NCI-H2081 (cell line): ENCODE data around the gene CATSPER3.

Source experiments
- DNase-seq, 2 experiments: peaks; one replicate each; lab custom pipeline; 2025; lab: John Stamatoyannopoulos, UW

CATSPER3 gene

DNA sequence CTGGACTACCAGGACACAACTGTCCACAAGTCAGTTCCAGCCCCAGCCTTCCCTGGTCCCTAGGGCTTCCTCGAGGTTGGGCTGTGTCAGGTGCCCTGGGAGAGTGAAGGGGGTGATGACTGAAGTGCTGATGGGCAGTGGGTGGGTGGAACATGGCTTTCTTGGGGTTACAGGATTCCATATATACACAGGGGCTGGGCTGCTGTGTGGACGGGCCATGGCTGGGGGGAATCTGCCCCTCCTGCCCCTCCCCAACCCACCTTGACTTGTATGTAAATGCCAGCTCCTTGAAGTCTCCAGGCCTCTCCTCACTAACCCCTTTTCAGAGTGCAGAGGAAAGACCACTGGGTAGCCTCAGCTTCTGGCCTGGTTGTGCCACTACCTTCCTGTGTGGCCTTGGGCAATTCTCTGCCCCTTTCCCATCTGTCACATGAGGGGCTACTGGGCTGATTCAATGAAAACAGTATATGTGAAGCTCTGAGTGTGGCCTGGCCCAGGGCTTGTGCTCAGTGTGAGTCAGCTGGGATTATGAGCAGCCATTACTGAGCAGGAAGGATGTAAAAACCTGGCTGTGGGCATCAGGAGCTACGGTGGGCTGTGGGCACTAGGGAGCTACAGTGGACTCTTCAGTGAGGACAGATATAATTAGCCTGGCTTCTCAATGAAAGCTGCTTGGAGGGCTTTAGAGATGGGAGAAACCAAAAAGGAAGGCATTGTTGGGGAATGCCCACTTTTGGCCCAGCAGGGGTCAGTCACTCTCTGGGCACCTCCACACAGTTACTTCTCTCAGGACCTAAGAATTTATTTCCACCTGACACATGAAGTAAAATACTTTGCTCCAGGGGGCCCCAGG, 43.0 kb downstream of the CATSPER3 start:
- DNase-seq: no peak

DNA sequence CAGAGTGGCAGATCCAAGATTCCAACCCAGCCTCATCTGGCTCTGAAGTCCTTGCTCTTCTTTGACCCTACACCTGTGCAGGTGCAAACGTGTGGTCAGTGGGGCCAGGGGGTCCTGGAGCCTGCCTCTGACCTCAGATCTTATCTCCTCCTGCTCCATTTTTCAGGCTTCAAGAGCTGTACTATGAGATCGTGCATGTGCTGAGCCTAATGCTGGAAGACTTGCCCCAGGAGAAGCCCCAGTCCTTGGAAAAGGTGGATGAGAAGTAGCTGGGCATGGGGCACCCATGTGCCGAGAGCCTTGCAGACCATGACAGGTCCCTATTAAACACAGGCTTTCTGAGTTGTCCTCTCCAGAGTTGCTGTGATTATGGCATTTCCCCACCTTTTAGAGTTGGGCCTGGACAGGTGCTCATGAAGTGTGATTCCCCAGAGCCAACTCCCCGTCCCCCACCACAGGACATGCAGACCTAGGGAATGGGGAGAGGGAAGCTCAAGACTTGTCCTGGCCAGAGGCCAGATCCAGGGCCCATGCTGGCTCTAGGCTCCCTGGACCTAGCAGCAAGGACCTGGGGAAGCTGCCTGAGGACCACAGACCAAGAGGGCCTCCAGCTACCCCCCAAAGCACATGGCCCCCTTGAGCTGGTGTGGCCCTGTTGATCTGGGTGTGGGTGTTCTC, 43.8 kb downstream of the CATSPER3 start:
- no peak for DNase-seq

DNA sequence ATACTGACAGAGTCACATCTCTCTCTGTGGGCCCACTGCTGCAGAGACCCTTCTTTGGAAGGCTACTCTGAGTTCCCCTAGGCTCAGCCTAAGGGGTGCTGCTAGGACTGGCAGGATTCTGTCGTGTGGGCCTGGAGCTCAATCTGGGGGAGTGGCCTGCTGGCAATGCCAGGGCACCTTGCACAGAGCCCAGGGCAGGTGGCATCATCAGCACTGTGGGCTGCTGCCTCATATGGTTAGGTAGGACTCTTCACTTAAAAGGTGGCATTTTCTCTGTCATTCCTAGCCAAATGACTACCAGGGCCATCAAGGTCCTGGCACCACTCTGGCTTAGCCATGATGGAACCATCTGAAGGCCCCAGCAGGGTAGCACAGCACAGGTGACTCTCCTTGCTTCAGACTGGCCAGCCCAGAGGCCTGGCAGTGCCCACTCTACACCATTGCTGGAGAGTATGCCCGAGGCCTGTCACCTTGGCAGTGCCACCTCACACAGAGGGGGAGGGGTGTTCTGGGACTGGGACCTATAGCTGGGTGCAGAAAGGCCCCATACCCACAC, 44.4 kb downstream of the CATSPER3 start:
- no peak for DNase-seq

DNA sequence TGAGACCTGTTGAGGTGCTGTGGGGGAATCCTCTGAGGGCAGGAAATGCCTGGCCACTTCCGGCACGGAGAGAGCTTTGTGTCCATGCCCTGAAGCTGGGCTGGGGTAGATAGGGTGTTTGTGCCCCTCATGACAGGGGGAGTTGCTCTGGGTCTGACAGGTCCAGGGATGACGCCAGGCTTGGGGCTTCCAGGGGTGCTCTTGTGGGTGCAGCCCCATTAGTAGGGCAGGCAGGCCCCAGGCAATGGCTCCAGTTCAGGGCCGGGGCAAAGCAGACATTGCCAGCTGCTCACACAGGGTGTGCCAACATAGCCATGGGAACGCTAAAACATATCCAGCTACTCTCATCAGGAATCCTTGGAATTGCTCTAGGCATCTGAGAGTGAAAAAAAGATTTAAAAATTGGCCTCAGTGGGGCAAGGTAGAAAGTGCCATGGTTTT, 45.3 kb downstream of the CATSPER3 start:
- no peak for DNase-seq

DNA sequence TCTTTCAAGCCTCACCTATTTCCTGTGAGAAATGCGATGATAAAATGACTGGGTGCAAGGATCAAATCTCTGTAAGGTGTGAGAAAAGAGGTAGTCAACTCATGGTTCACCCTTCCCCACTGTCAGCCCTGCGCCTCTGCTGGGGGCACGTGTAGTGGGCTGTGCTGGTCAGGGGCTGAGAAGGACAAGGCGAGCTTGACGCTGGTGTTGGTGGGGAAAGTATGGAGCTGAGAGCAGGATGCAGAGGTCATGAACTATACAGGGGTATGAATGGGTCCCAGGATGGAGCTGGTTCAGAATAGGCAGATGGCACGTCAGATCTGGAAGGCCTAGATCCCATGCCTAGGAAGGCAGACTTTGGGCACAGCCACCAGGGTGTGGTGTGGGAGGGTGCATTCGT, 45.7 kb downstream of the CATSPER3 start:
- DNase-seq: no peak

DNA sequence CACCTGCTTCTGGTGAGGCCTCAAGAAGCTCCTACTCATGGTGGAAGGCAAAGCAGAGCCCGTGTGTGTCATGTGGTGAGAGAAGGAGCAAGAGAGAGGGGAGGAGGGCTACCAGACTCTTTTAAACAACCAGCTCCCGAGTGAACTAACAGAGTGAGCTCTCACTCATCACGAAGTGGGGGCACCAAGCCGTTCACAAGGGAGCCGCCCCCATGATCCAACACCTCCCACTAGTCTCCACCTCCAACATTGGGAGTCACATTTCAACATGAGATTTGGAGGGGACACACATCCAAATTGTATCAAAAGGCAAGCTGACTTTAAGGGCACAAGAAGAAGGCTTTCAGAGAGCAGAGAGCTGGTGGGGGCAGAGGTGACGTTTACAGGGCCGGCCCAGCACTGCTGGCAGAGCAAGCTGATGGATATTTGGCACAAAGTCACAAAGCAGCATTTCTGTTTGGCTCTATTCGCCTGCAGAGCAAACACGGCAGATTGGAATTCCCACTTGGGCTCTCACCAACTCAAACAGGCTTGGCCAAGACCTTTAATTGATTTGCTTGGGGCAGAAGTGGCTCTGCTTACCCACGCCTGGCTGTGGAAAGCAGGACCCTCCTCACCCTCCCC, 46.4 kb downstream of the CATSPER3 start:
- DNase-seq: peak in 1 of 2 experiments; percentile 20

DNA sequence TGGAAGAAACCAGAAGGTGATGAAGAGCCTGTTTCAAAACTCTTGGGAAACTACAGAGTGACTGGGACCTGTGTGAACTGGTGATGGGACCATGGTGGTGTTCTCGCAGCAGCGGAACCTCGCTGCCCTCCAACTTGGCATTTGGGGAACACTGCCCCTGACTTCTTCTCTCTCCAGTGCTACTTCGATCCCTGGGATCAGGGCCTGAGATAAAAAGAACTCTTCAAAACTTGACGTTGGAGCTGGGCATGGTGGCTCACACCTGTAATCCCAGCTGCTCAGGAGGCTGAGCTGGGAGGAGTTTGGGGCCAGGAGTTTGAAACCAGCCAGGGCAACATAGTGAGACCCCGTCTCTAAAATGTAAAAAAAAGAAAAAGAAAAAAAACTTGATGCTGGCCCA, 48.2 kb downstream of the CATSPER3 start:
- no peak for DNase-seq

DNA sequence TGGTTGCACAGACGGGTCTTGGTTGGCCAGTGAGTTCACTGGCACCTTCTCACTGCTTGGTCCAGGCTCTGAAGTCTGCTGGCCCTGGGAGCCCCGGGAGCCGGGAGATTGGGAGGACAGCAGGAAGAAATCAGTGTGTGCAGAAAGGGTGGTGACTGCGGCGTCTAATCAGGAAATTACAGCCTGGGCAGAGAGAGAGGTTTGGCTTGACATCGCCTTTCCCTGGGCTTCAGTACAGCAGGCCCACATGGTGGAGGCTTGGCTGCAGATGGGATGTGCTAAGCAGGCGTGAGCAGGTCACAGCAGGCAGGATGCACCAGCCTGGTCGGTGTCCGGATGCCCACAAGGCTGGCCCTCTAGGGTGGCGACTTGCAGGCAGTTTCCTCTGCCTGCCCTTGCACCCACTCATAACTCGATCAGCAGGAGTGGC, 49.2 kb downstream of the CATSPER3 start:
- DNase-seq: no peak

DNA sequence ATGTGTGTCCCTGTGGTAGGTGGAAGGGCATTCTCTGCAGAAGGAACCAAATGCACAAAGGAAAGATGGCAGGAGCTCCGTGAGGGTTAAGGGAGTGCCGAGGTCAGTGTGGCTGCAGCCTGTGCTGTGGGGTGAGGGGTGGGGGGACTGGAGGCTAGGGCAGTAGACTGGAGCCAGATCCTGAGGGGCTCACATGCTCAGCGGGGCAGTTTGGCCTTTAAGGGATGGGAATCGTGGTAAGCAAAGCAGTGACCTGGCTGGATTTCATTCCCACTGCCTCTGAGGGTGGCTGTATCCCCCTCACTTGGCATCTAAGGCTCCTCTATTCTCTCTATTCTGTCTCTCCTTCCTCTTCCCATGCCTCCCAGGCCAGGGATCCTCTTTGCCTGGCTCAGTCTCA, 50.8 kb downstream of the CATSPER3 start:
- DNase-seq: no peak

DNA sequence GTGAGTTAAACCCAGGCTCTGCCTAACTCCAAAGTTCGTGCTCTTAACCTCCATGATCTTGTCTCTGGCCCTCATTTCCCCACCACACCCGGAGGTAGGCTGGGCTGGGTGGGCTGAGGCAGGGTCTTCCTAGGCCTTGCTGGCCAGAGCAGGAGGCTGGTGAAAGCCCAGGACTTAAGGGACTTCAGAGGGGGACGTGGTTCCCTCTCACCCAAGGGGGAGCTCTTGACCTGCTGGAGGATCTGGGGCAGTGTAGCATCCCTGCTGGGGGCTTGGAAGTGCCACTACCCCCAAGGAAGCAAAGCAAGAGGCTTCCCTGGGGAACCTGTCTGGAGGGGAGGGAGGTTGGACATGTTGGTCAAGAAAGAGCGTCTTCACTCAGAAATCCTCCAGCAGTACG, 51.6 kb downstream of the CATSPER3 start:
- no peak for DNase-seq

DNA sequence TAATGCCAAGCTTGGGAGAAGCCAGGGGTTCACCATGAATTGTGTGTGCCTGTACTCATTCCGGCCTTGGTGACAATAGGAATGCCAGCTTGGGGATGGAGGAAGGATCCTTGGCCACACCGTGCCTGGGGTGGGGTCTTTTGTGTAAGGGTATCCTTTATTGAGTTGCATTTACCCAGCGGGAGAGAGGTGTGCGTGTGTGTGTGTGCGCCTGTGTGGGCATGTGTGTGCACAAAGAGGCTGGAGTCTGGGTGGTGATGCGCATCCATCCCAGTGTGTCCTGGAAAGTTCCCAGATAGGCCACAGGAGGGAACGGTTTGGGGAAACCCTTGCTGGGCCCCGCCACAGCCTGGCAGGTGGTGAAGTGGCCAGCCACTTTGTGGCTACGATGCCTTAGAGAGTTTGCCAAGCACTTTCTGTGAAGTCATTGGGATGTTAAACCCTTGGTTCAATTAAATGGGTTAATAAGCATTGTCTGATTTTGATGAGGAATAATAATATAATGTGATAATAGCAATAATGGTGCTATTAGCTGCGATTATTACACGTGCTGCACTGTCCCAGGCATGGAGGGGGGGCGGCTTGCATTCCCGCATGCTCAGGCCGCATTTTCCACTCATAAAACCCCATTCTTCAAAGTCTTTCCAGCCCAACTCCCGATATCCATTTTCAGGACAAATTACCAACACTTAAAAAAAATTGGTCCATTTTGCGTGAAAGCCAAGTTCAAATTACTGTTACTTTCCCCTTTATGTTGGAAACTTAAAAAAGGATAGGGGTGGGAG, 52.6 kb downstream of the CATSPER3 start:
- DNase-seq: no peak

DNA sequence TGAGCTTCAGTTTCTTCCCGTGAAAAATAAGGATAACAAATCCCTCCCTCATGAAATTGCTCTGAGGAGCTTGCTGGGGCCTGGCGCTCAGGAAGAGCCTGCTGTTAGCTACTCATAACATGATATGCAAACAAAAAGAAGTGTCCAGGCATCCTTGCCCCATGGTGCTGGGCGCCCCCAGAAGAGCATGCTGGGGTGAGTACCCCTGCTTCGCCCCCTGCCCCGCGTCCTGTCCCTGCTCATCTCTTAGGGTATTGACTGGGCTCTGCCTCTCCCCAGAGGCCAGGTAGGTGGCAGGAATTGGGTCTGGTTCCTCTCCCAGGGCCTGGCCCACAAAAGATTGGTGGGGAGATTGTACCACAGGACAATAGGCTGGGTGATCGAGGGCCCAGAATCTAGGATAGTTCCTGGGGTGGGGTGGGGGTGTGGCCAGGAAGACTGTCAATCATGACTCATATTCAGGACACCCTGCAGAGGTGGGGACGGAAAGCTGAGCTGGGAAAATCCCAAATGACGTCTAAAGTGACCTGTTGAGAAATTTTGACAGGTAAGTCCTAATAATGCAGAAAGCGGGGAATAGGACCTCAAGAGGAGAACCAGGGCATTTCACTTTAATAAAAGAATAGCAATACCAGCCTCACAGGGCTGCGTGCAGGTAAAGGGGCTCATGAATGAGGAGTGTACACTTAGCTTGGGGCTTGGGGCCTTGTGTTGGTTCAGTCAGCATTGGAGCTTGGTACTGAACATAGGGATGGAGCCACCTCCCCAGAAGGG, 57.4 kb downstream of the CATSPER3 start:
- DNase-seq: no peak

DNA sequence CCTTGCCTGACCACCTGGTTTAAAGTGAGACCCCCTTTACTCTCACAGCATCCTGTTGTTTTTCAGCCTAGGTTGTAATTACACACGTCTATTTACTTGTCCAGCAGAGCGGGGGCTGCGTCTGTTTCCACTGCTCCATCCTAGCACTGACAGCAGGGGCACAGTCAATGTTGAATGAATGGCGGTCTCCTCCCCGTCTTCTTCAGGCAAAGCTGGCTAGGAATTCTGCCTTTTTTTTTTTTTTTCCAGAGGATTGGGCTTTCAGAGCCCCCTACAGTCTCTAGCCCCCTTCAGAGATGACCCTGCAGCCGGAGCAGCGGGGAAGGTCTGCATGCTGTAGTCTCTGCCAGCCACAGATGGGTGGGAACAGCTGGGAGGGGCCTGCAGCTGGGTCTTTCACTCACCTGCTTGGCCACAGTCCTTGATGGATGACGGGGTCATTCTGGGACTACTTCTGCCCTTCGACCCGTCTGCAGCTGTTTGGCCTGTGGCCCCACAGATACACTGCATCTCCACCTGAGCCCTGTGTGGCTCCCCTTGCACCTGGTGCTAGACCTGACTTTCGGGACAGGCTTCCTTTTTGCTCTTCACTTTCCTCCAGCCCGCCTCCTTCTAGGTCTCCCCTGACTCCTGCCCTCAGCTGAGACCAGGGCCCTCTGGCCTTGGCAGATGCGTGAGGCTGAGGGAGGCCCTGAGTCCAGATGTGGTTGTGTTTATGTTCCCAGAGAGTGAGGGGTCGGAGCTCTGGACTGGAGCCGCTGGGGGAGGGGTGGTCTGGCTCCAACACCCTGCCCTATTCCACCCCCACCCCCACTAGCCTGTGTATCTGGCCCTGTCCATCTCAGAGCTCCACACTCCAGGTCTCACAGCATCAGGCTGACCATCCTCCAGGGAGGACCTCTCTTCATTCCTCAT, 58.3 kb downstream of the CATSPER3 start:
- no peak for DNase-seq

DNA sequence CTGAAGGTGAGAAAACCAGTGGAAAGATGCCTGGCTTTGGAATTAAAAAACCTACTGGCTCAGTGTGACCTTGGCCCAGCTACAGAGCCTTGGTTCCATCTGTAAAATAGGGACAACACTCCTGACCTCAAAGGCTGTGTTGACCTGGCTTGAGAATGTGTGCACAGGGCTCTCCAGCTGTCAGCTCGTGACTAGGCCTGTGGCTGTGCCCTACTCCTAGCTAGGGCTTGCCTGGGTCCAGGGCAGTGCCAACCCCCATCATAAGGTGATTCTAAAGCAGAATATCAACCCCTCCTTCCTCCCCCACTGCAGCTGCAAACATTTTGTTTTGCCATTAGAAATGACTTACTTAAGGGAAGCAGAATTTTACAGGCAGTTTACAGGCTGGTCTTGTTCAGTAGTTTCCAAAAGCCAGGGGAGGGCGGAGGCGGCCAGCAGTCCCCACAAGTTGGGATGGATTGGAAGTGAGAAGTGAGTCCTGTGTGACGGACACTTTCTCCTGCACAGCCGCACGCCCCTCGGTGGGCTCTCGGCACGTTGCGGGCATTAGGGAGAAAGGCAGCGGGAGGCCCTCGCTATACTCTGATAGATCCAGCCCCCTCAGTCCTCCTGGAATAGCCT, 59.0 kb downstream of the CATSPER3 start:
- no peak for DNase-seq

DNA sequence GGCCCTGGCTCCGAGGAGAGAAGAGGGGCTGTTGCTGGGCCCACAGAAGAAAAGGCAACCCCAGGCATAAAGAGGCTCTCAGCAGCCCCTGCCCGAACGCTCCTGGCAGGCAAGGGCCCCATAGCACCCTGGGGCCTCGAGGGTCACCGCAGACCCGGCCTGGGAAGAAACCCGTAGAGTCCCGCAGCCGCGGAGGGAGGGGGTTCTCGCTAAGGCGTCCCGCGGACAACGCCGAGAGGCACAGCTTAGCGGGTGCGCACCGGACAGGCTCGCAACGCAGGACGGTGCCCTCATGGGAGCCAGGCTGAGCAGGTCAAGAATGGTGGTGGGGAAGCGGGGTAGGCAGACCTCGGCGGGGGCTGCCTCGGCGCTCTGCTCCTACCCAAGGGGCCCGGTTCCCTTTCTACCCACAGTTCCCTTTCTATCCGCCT, 59.6 kb downstream of the CATSPER3 start:
- no peak for DNase-seq

DNA sequence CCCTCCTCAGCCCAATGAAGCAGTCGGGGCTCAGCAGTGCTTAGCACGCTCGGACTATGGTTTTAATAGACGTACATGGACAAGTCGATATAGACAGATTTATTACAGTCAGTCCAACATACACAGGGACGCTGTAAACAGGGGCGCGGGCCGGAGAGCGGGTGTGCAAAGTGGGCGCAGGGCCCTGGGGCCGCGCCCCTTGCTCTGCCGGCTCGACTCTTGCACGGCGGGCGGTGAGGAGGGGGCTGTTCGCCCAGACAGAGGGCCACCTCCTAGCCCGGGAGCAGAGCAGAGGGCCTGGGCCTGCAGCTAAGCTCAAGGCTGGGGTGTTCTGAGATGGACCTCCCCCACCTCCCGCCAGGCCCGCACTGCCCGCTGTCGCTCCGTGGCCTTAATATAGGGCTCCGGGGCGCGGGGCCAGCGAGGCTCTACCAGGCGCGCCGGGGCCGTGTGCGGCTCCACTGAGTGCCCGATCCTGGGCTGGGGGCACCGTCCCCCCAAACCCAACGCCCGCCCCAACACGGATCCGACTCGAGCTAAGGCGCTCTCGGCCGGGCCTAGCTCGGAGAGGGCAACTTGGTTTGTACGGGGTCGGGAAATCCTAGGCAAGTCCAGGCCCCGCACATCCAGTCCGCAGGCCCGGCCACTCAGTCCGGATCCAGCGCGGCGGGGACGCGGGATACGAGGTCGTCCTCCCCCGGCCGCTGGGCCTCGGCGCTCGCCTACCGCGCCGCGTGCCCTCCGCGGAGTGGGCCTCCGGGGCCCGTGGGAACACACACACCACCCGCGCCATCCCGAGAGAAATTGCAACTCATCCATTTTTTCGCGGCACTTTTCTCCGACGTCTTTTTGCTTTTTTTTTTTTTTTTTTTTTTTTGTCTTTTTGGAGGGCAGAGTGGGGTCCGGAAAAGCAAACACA, 60.2 kb downstream of the CATSPER3 start:
- DNase-seq: no peak

DNA sequence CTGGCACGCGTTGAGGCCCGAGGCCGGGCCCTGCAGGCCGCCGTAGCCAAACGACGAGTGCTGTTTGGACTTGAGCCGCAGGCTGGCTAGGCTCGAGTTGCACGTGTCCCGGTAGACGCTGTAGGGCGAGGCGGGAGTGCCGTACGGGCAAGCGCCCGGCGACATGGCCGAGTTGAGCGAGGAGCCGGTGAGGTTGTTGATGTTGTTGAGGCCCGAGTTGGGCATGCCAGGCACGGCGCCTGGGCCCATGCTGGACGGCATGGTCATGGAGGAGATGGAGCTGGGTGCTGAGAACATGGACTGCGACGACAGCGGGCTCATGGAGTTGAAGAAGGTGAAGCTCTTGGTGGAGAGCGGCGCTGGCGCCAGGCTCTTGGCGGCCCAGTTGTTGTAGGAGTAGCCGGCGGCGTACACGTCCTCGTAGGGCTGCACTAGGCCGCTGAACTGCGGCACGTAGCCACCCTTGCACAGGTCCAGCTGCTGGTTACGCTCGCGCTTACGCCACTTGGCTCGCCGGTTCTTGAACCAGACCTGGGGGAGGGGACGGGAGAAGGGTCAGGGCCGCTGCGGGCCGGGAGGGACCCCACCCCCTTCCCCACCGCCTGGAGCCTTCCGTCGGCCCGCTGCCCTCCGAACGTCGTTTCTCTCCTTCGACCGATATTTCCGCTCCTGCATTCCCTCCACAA, 61.2 kb downstream of the CATSPER3 start:
- no peak for DNase-seq
